ENCODE results near the gene FOLR1.

The FOLR1 gene

DNA sequence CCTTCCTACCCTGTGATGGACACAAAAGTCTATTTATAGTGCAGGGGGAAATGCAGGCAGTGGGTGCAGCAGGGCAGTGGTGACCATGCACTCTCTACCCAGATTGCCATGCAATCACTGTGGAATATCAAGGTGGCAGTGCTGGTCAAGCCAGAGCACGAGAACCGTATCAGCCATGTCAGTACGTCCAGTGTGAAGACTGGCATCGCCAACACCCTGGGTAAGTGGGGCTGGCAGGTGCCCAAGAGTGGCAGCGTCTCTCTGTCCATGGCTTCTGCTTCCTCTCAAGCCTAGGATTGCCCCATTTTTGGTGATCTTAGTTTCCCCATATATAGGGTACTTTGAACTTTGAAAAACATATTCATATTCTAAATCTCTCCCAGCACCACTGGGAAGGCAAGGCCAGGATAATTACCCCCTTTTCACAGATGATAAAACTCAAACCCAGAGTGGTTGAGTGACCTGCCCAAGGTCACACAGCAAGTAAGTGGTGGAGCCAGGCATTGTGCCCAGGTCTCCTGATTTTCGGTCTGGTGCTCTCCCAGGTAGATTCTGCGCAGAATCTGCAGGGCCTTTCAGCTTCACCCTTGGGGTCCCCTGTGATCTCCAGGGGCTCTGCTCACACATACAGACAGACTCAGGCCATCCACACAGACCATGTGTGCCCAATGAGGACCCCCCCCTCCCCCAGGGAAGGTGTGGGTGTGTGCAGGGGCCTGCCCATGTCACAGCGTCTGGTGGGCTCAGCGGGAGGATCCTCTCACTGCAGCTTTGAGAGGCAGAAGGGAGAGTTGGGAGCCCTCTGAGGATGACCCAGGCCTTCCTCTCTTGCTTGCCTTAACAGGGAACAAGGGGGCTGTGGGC lies 39.7 kb downstream of the FOLR1 start:
- peak in 5 of 42 donors; percentile 9 to 43 (median 29) for DNase-seq
- intact Hi-C loops (cut with DNase I) = no loop called here

DNA sequence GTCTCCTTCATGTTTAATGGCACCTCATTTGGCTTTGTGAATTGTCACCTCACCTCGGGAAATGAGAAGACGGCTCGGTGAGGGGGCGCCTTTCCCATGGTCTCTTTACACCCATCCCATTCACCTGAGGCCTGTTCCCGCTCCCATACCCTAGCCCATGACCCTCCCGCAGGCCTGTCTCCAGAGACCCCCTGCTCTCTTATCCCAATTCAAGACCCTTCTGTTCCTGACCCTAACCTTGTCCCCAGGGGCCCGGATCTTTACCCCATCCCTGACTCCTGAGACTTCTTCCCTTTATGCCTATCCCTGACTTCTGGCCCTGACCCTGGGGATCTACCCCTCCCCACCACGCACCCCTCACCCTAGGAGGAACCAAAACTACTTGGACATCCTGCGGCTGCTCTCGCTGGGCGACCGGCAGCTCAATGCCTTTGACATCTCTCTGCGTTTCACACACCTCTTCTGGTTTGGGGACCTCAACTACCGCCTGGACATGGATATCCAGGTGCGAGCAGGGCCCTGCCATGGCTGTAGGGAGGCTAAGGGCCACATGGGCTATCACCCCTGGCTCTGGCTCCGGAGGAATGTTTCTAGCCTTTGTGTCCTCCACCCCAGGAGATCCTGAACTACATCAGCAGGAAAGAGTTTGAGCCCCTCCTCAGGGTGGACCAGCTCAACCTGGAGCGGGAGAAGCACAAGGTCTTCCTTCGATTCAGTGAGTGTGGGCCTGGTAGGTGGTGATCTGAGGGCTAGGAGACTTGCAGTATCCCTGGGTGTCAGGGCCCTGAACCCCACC lies 40.5 kb downstream of the FOLR1 start:
- intact Hi-C loops (cut with DNase I) = no loop called here
- peak in 4 of 42 donors; percentile 5 to 37 (median 20) for DNase-seq

- intact Hi-C loops (cut with DNase I) = no loop called here
- DNase-seq = peak in 5 of 42 donors; percentile 8 to 31 (median 19)
These were observed 41.3 kb downstream of the FOLR1 start for GRCh38 chr11:72233056-72233772.

GRCh38 chr11:72233773-72234513 lies 42.0 kb downstream of the FOLR1 start:
- peak in 7 of 42 donors; percentile 3 to 31 (median 13) for DNase-seq
- intact Hi-C loops (cut with DNase I) = no loop called here

GRCh38 chr11:72234514-72234830 lies 42.5 kb downstream of the FOLR1 start:
- intact Hi-C loops (cut with DNase I) = no loop called here
- peak in 5 of 42 donors; percentile 1 to 18 (median 4) for DNase-seq

- intact Hi-C loops (cut with DNase I) = no loop called here
- peak in 5 of 42 donors; percentile 2 to 25 (median 8) for DNase-seq
These were observed 43.0 kb downstream of the FOLR1 start for GRCh38 chr11:72234920-72235319.

GRCh38 chr11:72235351-72236057 lies 43.6 kb downstream of the FOLR1 start:
- intact Hi-C loops (cut with DNase I) = no loop called here
- peak in 4 of 42 donors; percentile 5 to 31 (median 25) for DNase-seq

- intact Hi-C loops (cut with DNase I) = no loop called here
- peak in 6 of 42 donors; percentile 4 to 31 (median 14) for DNase-seq
These were observed 44.2 kb downstream of the FOLR1 start for GRCh38 chr11:72236083-72236697.

- DNase-seq = peak in 1 of 42 donors; percentile 5
- intact Hi-C loops (cut with DNase I) = no loop called here
These were observed 44.8 kb downstream of the FOLR1 start for GRCh38 chr11:72236774-72237111.

DNA sequence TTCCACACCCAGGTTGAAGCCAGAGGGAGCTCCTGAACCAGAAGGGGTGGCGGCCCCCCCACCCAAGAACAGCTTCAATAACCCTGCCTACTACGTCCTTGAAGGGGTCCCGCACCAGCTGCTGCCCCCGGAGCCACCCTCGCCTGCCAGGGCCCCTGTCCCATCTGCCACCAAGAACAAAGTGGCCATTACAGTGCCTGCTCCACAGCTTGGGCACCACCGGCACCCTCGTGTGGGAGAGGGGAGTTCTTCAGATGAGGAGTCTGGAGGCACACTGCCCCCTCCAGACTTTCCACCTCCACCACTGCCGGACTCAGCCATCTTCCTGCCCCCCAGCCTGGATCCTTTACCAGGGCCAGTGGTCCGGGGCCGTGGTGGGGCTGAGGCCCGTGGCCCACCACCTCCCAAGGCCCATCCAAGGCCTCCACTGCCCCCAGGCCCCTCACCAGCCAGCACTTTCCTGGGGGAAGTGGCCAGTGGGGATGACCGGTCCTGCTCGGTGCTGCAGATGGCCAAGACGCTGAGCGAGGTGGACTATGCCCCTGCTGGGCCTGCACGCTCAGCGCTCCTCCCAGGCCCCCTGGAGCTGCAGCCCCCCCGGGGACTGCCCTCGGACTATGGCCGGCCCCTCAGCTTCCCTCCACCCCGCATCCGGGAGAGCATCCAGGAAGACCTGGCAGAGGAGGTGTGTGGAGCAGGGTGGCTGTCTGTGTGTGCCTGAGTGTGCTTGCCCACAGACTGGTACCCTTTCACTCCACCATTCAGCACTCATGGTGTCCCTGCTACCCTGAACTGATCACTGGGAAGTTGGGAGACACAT lies 45.4 kb downstream of the FOLR1 start:
- intact Hi-C loops (cut with DNase I) = no loop called here
- peak in 4 of 42 donors; percentile 21 to 32 (median 24) for DNase-seq

GRCh38 chr11:72238040-72238450 lies 46.1 kb downstream of the FOLR1 start:
- intact Hi-C loops (cut with DNase I) = no loop called here

GRCh38 chr11:72238492-72239312 lies 46.8 kb downstream of the FOLR1 start:
- intact Hi-C loops (cut with DNase I) = no loop called here
- DNase-seq = peak in 3 of 42 donors; percentile 29 to 40 (median 35)

More at GRCh38 chr11:72238040-72238450, 46.1 kb downstream of the FOLR1 start:
- peak in 26 of 42 donors; percentile 35 to 78 (median 52) for DNase-seq

GRCh38 chr11:72239313-72239848 lies 47.4 kb downstream of the FOLR1 start:
- intact Hi-C loops (cut with DNase I) = no loop called here
- peak in 6 of 42 donors; percentile 12 to 51 (median 36) for DNase-seq

DNA sequence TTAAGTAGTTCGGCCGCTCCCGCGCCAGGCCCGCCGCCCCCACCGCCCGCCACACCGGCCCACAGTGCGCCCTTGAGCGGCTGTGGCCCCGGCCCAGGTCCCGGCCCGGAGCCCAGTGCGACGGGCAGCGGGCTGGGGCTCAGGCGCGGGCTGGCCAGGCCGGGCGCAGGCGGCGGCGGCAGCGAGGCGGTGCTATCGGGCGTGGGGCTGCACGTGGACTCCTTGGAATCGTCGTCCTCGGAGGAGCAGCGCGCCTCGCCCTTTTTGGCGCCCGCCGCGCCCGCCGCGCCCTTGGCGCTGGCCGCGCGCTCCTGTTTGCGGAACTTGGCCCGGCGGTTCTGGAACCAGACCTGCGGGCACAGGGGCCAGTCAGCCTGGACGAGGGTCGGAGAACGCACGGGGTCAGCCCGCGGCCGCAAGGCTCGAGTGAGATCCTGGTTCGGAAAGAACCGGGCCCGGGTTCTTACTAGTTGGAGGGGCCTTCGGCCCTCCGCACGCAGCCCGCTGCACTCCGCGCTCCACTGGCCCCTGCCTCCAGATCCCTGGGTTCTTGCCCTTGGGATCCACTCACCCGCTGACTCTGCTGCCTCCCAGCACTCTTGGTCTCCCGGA lies 48.0 kb downstream of the FOLR1 start:
- intact Hi-C loops (cut with DNase I) = no loop called here
- DNase-seq = peak in 8 of 42 donors; percentile 14 to 59 (median 34)

Measured in head of caudate nucleus (tissue), 42 donors.